Osteocyte (in vitro differentiated cells): ENCODE data around the gene F2RL1. TPM values are rescaled to one million over a fixed set of nuclear protein-coding genes. Genes with fewer than 3 reads are reported as not detected.
"Not testable (repeated sequence)": the region's sequence is repeated elsewhere in the genome, so short reads cannot be mapped to it uniquely, and the experiment has no call there.

Source experiments
- DNase-seq: peaks from one replicate; pipeline ENCODE4 v3.0.0; 2021; ENCODE audit warnings: mixed read lengths; ENCODE audit not compliant: unreplicated experiment; ENCODE audit errors: extremely low spot score
- H3K27ac Mint-ChIP-seq: one replicate; pipeline ENCODE4 v1.8.0; 2021; ENCODE audit warnings: mild to moderate bottlenecking, mixed read lengths; ENCODE audit not compliant: unreplicated experiment
- H3K27me3 Mint-ChIP-seq: one replicate; pipeline ENCODE4 v1.8.0; 2021; ENCODE audit warnings: mixed read lengths; ENCODE audit not compliant: unreplicated experiment
- H3K36me3 Mint-ChIP-seq: one replicate; pipeline ENCODE4 v1.8.0; 2021; ENCODE audit warnings: mixed read lengths; ENCODE audit not compliant: unreplicated experiment
- H3K4me1 Mint-ChIP-seq: one replicate; pipeline ENCODE4 v1.8.0; 2021; ENCODE audit warnings: mixed read lengths; ENCODE audit not compliant: unreplicated experiment
- H3K4me3 Mint-ChIP-seq: one replicate; pipeline ENCODE4 v1.8.0; 2021; ENCODE audit warnings: mild to moderate bottlenecking, moderate library complexity, mixed read lengths; ENCODE audit not compliant: unreplicated experiment
- H3K9me3 Mint-ChIP-seq: one replicate; pipeline ENCODE4 v1.8.0; 2021; ENCODE audit warnings: mixed read lengths; ENCODE audit not compliant: unreplicated experiment
- total RNA-seq: library from RNA; stranded (reverse); gene quantifications from 2 replicates; pipeline ENCODE4 v1.2.1, GENCODE V29; 2021
- TF ChIP-seq, protein P1 (sequence below): fragments of 200-600 bp; sonication (generic); IDR thresholded peaks from 2 replicates; pipeline ENCODE4 v1.5.0; 2021; ENCODE audit warnings: antibody characterized with exemption, mild to moderate bottlenecking, moderate library complexity

The F2RL1 gene
- total RNA-seq, 1 donor from 2014 or later: 2.0 TPM

DNA sequence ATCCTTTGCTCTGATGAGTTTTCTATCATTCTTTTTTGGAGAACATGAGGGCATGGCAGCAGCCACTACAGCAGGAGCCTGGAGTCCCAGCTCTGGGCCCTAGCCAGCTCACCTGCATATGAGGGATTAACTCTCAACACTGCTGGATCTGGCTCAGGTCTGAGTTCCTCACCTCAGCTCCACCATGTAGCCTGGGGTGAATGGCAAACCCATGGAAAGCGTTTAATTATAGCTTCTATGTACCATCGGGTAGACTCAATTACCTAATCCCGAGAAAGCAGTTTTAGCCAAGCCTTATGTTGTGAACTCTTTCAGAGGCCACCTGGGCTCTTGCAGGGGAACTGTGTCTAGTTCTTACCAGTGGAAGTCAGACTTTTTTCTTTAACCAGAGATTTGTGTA is 27.1 kb downstream of the F2RL1 start:
- TF ChIP-seq, protein P1, sequence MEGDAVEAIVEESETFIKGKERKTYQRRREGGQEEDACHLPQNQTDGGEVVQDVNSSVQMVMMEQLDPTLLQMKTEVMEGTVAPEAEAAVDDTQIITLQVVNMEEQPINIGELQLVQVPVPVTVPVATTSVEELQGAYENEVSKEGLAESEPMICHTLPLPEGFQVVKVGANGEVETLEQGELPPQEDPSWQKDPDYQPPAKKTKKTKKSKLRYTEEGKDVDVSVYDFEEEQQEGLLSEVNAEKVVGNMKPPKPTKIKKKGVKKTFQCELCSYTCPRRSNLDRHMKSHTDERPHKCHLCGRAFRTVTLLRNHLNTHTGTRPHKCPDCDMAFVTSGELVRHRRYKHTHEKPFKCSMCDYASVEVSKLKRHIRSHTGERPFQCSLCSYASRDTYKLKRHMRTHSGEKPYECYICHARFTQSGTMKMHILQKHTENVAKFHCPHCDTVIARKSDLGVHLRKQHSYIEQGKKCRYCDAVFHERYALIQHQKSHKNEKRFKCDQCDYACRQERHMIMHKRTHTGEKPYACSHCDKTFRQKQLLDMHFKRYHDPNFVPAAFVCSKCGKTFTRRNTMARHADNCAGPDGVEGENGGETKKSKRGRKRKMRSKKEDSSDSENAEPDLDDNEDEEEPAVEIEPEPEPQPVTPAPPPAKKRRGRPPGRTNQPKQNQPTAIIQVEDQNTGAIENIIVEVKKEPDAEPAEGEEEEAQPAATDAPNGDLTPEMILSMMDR: no peak
- Mint-ChIP-seq H3K4me1 (no peaks in the 10 kb centered on the region), H3K9me3 (no peaks in the 10 kb centered on the region), H3K27ac (no peak overlapping the region), H3K36me3 (no peaks in the 10 kb centered on the region), H3K4me3 (no peak overlapping the region), H3K27me3 (no peaks in the 10 kb centered on the region)
- DNase-seq: no peak

DNA sequence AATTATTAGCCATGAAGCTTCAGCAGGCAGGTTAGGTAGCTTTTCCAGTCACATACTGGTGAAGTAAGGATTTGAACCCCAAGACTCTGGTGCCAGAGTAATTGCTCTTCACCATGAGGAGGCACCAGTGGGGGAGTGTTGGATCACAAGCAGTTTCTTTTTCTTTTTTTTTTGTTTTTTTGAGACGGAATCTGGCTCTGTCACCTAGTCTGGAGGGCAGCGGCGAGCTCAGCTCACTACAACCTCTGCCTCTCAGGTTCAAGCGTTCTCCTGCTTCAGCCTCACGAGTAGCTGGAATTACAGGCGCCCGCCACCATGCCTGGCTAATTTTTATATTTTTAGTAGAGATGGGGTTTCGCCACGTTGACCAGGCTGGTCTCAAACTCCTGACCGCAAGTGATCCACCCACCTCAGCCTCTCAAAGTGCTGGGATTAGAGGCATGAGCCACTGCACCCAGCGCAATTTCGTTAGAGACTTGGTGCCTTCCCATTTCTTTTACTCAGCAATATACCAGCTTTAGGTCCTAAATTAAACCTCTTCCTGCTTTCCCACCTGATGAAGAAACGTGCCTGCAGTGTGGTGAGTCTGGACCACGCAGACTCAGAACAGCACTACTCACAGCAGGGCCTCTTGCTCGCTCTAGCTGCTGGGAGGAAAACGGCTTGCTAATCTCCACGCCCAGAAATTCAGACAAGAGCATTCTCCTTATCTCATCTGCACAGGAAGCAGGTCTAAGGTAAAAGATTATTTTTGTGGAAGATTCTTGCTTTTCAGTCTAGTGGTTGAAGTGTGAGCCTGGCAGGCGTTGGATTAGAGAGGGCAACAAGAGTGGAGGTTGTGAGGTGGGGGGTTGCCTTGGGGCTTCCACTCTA is 30.8 kb downstream of the F2RL1 start, which contains the start of gene S100Z:
Gene S100Z (plus strand): TSS at position 596 of the 873 bp plus-strand sequence. CDS start 25,346 bp downstream, outside the sequence.
- H3K36me3 Mint-ChIP-seq: no peaks in the 10 kb centered on the region
- no peak for DNase-seq
- no peak within 1 kb of the TSS for H3K27ac Mint-ChIP-seq
- TF ChIP-seq, protein P1: no peak
- no peak within 1 kb of the TSS for H3K4me3 Mint-ChIP-seq
- no peaks in the 10 kb centered on the region for H3K4me1 Mint-ChIP-seq
- no peaks in the 10 kb centered on the region for H3K9me3 Mint-ChIP-seq
- H3K27me3 Mint-ChIP-seq: no peaks in the 10 kb centered on the region

DNA sequence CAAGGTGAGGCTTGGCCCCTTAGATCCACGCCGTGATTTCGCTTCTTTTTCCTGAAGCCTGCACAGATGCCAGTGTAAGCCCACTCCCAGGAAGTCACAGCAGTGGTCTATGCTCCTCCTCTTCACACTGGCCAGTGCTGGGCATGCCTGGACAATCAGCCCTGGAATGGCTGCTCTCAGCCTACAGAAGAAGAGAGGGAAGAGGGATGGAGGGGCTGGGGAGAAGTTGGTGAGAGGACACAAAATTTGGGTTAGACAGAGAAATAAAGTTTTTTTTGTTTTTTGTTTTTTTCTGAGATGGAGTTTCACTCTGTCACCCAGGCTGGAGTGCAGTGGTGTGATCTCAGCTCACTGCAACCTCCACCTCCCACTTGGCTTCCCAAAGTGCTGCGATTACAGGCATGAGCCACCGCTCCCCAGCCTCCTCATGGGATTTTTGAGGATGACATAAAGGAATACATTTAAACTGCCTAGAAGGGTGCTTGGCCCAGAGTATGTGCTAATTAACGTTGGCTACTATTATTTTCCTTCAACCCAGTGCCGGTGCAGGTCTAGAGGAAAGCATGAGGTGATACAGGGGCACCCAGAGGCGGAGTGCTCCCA is 31.8 kb downstream of the F2RL1 start:
- Mint-ChIP-seq H3K9me3 (no peaks in the 10 kb centered on the region), H3K27ac (no peak overlapping the region), H3K36me3 (no peaks in the 10 kb centered on the region), H3K4me1 (no peaks in the 10 kb centered on the region), H3K27me3 (no peaks in the 10 kb centered on the region), H3K4me3 (no peak overlapping the region)
- no peak for DNase-seq
- TF ChIP-seq, protein P1: no peak

DNA sequence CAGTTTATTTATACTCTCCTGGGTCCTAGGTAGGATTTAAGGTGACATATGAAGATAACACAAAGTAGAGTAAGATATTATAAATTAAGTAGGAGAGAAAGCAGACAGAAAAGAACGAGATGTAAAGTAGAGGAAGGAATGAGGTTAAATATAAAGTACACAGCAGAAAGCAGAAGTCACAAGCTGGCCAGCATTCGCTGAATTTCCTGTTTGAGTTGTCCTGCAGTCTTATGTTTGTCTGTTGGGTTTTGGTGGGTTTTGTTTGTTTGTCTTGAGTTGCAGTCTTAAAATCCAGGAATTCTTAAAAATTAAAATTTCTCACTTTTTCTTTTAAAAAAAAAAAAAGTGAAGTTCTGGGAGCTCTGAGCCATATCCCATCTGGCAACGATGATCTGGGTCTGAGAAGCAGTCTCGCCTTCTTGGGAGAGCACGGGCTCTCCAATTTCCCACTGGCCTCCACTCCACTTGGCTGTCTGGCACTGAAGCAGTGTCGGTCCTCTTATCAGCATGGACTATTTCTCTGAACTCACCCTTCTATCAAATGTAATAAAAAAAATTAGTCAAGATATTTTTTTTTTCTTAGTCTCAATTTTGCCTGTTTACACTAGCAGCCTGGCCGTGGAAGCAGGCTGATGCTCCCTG is 33.0 kb downstream of the F2RL1 start:
- Mint-ChIP-seq H3K27ac (no peak overlapping the region), H3K36me3 (no peaks in the 10 kb centered on the region), H3K27me3 (no peaks in the 10 kb centered on the region), H3K9me3 (no peaks in the 10 kb centered on the region), H3K4me1 (no peaks in the 10 kb centered on the region), H3K4me3 (no peak overlapping the region)
- DNase-seq: no peak
- TF ChIP-seq, protein P1: no peak

DNA sequence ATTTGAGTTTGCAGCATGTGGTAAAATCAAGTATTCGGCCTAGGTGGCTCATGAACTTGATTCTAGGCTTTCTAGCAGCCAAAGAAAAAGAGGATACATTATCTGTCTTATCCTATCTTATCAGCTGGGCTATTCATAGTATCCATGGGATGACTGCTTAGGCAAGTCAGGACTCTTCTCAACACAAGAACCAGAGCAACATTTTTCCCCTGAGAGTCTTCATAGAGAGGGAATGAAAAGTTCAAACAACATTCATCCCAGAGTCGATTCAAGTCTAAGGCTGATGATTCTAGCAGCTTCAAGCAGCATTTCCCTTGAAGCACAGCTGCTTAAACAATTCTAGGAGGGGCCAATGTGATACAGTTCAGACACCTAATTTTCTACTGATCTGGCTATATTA is 33.9 kb downstream of the F2RL1 start:
- Mint-ChIP-seq H3K4me3 (no peak overlapping the region), H3K36me3 (no peaks in the 10 kb centered on the region), H3K27me3 (no peaks in the 10 kb centered on the region), H3K27ac (no peak overlapping the region), H3K9me3 (no peaks in the 10 kb centered on the region), H3K4me1 (no peaks in the 10 kb centered on the region)
- TF ChIP-seq, protein P1: no peak
- DNase-seq: no peak

DNA sequence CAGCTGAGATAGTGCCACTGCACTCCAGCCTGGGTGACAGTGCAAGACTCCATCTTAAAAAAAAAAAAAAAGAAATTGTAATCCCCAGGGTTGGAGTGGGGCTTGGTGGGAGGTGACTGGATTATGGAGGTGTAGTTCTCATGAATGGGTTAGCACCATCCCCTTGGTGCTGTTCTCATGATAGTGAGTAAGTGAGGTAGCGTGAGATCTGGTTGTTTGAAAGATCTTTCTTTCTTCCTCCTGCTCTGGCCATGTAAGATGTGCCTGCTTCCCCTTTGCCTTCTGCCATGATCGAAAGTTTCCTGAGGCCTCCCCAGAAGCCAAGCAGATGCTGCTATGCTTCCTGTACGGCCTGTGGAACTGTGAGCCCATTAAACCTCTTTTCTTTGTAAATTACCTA is 34.9 kb downstream of the F2RL1 start:
- DNase-seq, H3K27ac Mint-ChIP-seq, H3K9me3 Mint-ChIP-seq, H3K4me1 Mint-ChIP-seq, H3K36me3 Mint-ChIP-seq, H3K4me3 Mint-ChIP-seq, H3K27me3 Mint-ChIP-seq: not testable (repeated sequence)
